SK-N-SH treated with all-trans-retinoic acid at 6 μM for 48 hours (cell line): Measurements from ENCODE around the gene AAGAB.

ENCODE experiments used
- ARNTL ChIP-seq: fragments of 450-650 bp; formaldehyde crosslinking; IDR thresholded peaks from 2 replicates; pipeline ENCODE4 v1.5.0; 2020; ENCODE audit warnings: low read depth, mild to moderate bottlenecking, moderate library complexity, borderline replicate concordance
- BACH2 ChIP-seq: fragments of 250-450 bp; sonication (Bioruptor Pico); IDR thresholded peaks from 2 replicates; pipeline ENCODE4 v1.9.0; 2021; ENCODE audit warnings: mild to moderate bottlenecking, borderline replicate concordance
- CREB5 ChIP-seq: fragments of 250-450 bp; sonication (Bioruptor Pico); IDR thresholded peaks from 2 replicates; pipeline ENCODE4 v1.5.1; 2020; ENCODE audit warnings: low read depth, mild to moderate bottlenecking, moderate library complexity
- CSDC2 ChIP-seq: fragments of 250-450 bp; sonication (Bioruptor Pico); IDR thresholded peaks from 2 replicates; pipeline ENCODE4 v1.5.0; 2020; ENCODE audit warnings: mild to moderate bottlenecking, moderate library complexity
- ESRRG ChIP-seq: fragments of 250-450 bp; sonication (Bioruptor Pico); IDR thresholded peaks from 2 replicates; pipeline ENCODE4 v1.6.1; 2021; ENCODE audit warnings: mild to moderate bottlenecking
- ISL1 ChIP-seq: fragments of 250-450 bp; sonication (Bioruptor Pico); IDR thresholded peaks from 2 replicates; pipeline ENCODE4 v2.1.2; 2022; ENCODE audit warnings: mild to moderate bottlenecking, moderate library complexity
- PATZ1 ChIP-seq: fragments of 250-450 bp; sonication (Bioruptor Pico); IDR thresholded peaks from 2 replicates; pipeline ENCODE4 v1.8.0; 2020; ENCODE audit warnings: mild to moderate bottlenecking, moderate library complexity, borderline replicate concordance
- POU6F1 ChIP-seq: fragments of 250-450 bp; sonication (Bioruptor Pico); IDR thresholded peaks from 2 replicates; pipeline ENCODE4 v1.8.0; 2021; ENCODE audit warnings: low read depth, mild to moderate bottlenecking, moderate library complexity, borderline replicate concordance
- PPARA ChIP-seq: fragments of 250-450 bp; sonication (Bioruptor Pico); IDR thresholded peaks from 2 replicates; pipeline ENCODE4 v1.5.0; 2020; ENCODE audit warnings: mild to moderate bottlenecking, borderline replicate concordance
- RARB ChIP-seq: fragments of 250-450 bp; sonication (Bioruptor Pico); IDR thresholded peaks from 2 replicates; pipeline ENCODE4 v1.8.0; 2021; ENCODE audit warnings: mild to moderate bottlenecking, moderate library complexity
- SNAI2 ChIP-seq: fragments of 250-450 bp; sonication (Bioruptor Pico); IDR thresholded peaks from 2 replicates; pipeline ENCODE4 v1.5.0; 2020; ENCODE audit warnings: mild to moderate bottlenecking, moderate library complexity
- ZC3H10 ChIP-seq: fragments of 250-450 bp; sonication (Bioruptor Pico); IDR thresholded peaks from 2 replicates; pipeline ENCODE4 v1.5.1; 2021; ENCODE audit warnings: mild to moderate bottlenecking, moderate library complexity
- ZFP30 ChIP-seq: fragments of 450-650 bp; formaldehyde crosslinking; IDR thresholded peaks from 2 replicates; pipeline ENCODE4 v1.5.0; 2022; ENCODE audit warnings: mild to moderate bottlenecking, moderate library complexity
- ZNF565 ChIP-seq: fragments of 450-650 bp; formaldehyde crosslinking; conservative IDR thresholded peaks from 2 replicates; pipeline ENCODE4 v1.5.0; 2020; ENCODE audit warnings: low read depth, mild to moderate bottlenecking, moderate library complexity

- TF ChIP-seq ISL1 (CRISPR knock-in tag) (no peak), BACH2 (no peak), PATZ1 (CRISPR knock-in tag) (no peak), ZC3H10 (CRISPR knock-in tag) (no peak), CSDC2 (no peak), PPARA (CRISPR knock-in tag) (no peak), ESRRG (CRISPR knock-in tag) (no peak), SNAI2 (CRISPR knock-in tag) (no peak), CREB5 (CRISPR knock-in tag) (no peak), ARNTL (CRISPR knock-in tag) (no peak), ZNF565 (CRISPR knock-in tag) (no peak), ZFP30 (CRISPR knock-in tag) (no peak), POU6F1 (CRISPR knock-in tag) (no peak), RARB (CRISPR knock-in tag) (no peak)
Observed at GRCh38 chr15:67256051-67256450, 1.6 kb upstream of the AAGAB start.
